Measurements from ENCODE around the gene GOLGA2.

Gene GOLGA2, protein sequence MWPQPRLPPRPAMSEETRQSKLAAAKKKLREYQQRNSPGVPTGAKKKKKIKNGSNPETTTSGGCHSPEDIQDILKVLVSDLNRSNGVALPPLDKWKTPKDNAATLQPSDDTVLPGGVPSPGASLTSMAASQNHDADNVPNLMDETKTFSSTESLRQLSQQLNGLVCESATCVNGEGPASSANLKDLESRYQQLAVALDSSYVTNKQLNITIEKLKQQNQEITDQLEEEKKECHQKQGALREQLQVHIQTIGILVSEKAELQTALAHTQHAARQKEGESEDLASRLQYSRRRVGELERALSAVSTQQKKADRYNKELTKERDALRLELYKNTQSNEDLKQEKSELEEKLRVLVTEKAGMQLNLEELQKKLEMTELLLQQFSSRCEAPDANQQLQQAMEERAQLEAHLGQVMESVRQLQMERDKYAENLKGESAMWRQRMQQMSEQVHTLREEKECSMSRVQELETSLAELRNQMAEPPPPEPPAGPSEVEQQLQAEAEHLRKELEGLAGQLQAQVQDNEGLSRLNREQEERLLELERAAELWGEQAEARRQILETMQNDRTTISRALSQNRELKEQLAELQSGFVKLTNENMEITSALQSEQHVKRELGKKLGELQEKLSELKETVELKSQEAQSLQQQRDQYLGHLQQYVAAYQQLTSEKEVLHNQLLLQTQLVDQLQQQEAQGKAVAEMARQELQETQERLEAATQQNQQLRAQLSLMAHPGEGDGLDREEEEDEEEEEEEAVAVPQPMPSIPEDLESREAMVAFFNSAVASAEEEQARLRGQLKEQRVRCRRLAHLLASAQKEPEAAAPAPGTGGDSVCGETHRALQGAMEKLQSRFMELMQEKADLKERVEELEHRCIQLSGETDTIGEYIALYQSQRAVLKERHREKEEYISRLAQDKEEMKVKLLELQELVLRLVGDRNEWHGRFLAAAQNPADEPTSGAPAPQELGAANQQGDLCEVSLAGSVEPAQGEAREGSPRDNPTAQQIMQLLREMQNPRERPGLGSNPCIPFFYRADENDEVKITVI

DNA sequence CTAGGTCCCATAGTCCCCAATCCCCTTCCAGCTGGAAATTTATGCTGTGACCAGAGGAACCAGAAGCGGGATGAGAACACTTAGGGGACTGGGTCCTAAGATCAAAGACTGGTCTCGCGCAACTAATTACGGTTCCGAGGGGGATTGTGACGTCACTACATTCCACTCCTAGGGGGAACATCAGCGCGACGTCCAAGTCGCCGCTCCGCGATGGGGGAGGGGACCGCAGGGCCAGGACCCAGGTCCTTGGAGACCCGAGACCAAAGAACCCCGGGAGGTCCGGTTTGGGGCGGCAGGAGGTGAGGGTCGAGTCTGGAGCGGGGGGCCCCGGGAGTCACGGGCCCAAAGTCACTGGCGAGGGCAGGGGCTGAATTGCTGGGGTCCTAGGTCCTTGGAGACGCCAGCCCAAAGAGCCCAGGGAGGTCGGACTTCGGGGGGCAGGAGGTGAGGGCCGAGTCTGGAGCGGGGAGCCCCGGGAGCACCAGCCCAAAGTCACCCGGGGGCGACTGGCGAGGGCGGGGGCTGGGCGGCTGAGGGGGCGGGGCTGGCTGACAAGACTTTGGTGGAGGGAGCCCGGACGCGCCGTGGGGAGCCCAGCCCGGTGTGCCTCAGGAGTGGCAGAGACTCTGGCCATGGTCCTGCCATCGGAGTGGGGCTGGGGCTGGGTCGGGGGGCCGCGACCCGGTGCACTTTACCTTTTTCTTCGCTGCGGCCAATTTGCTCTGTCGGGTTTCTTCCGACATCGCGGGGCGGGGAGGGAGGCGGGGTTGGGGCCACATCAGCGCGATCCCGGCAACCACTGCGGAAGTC, at the start of gene GOLGA2:
Gene GOLGA2, minus strand, starts transcription at position 810 of the 810 bp plus-strand sequence. Its CDS starts 31 bp downstream, at position 779.
- DNase-seq (ENCODE audit: low read depth): no peak

DNA sequence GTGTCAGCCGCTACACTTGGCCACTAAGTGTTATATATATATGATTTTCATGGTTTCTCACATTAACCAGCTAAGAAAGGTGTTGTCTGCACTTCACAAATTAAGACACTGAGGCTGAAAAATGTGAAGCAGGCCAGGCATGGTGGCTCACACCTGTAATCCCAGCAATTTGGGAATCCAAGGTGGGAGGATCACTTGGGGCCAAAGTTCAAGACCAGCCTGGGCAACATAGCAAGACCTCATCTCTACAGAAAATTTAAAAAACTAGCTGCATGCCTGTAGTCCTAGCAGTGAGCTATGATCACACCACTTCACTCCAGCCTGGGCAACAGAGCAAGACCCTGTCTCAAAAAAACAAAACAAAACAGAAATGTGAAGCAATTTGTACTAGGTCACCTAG, 48.6 kb upstream of the GOLGA2 start:
- DNase-seq (ENCODE audit: low read depth): no peak

DNA sequence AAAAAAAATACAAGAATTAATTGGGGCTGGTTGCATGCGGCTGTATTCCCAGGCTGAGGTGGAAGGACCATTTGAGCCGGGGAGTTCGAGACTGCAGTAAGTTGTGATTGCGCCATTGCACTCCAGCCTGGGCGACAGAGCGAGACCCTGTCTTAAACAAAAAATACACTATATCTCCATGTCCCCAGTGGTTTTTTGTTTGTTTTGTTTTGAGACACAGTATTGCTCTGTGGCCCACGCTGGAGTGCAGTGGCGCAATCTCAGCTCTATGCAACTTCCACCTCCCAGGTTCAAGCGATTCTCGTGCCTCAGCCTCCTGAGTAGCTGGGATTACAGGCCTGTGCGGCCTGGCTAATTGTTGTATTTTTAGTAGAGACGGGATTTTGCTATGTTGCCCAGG, 48.0 kb upstream of the GOLGA2 start:
- DNase-seq (ENCODE audit: low read depth): no peak

DNA sequence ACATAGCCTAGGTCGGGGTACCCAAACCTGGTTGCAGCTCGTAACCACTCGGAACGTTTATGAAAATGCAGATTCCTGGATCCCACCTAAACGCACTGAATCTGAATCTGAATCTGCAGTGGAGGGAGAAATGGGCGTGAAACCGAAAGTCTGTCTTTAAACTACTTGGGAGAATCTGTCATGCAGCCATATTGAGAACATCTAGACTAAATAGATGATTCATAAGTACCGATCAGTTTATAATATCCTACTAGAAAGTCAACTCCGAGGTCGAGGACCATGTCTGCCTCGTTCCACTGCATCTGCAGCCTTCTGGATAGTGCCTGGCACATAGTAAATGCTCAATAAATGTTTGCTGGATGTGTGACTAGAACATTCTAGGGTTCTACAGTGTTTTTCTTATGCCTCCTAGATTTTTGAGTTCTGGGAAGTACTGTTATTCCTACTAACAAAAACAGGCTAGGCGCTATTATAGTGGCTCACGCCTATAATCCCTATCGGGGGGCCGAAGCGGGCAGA, 47.5 kb upstream of the GOLGA2 start:
- DNase-seq (ENCODE audit: low read depth): no peak

DNA sequence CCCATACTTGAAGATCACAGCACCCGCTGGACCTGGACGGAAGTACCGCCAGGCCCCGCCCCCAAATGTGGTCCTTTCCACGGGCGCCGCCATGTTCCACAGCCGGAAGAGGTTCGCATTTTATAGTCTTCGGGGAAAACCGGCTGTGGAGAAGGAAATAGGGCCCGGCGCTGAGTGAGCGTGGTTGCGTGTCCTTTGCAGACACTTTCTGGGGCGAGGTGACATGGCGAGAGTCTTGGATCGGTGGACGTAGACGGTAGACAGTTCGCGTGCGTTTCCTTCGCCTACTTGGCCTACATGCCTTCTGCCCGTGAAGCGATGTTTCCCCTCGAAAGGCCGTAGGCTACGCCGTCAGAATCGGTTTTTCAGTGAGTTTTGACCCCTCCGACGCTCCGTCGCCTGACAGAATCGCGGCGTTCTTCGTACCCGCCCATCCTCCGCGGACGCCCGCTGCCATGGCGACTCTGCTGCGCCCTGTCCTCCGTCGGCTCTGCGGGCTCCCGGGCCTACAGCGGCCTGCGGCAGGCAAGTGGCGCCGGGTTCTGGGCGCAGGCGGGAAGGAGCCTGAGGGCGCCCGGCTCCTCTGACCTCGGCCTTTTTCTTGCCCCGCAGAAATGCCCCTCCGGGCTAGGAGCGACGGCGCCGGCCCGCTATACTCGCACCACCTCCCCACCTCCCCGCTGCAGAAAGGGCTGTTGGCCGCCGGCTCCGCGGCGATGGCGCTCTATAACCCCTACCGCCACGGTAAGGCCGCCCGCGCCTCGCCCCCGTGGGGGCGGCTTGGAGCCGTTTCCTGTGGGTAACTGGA, 46.8 kb upstream of the GOLGA2 start, which contains the start of the genes COQ4 and TRUB2:
Gene COQ4, plus strand, starts transcription at position 436 of the 808 bp plus-strand sequence. Its CDS starts 20 bp downstream, at position 456.
Gene TRUB2, minus strand, starts transcription at position 44 of the 808 bp plus-strand sequence. Its CDS starts 39 bp downstream, at position 5.
- peak; percentile 84 for DNase-seq (ENCODE audit: low read depth)

DNA sequence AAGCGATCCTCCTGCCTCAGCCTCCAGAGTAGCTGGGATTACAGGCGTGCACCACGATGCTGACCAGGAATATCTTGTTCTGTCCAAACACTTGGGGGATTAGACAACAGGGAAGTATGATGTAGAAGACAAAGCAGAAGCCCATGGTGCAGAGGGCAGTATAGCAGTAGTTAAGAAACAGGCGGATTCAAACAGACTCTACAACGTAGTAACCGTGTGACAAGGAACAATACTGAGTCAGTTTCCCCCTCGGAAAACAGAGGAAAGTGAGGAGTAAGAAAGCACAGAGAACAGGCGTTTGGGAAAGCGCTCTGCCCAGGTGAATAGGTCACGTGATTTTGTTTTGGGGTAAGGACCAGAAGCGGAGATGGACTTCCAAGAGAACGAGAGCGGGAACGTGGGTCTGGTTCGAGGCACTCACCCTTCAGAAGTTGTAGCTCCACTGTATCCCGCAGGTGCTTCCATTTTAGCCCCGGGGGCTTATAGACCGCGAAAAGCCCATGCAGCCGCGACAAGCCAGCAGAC, 46.1 kb upstream of the GOLGA2 start:
- DNase-seq (ENCODE audit: low read depth): no peak

DNA sequence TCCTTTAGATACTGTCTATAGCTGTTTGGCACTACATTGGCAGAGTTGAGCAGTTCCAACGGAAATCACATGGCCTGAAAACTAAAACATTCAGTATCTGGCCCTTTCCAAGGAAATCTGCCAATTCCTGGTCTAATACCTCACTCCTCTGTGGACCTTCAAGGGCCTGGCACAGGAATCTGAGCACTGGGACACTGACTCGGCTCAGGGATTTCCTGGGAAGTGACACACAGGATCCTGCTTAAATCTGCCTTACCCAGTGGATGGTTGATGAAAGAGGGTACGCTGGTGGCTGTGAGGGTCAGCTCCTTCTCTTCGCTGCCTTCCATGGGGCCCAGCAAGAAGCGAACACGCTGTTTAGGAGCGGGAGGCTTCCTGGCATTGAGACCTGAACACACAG, 45.5 kb upstream of the GOLGA2 start:
- no peak for DNase-seq (ENCODE audit: low read depth)

DNA sequence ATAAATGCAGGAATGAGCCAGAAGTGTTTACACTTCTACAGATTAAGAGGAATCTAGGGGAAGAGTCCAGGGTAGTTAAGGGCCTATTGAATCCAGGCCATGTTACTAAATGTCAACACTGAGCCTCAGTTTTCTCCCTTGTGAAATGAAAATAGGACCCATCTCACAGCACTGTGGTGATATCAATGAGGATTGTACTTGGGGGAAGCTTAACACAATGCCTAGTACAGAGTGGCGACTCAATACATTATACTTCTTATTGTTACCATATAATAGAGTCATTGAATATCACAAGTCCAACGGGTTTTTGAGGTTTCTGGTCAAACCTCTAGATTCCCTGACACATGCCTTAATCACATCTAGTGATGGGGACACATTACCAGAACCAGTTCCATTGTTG, 41.8 kb upstream of the GOLGA2 start:
- DNase-seq (ENCODE audit: low read depth): no peak

DNA sequence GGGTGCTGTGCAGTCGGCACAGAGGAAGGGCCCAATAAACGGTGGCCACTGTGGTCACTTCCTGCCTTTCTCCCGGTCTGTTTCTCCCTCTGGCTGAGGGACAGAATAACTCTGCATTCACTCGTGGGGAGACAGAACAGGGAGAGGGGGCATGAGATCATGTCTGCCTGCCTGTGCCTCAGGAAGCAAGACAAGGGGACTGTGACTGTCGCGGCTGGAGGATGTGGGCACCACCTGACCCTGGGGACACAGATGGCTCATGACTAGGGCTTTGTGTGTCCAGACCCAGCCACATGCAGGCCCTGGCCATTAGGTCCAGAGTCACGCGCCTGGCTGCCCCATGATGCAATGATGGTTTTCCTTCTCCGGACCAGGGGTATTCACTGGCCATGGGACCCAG, 40.6 kb upstream of the GOLGA2 start:
- no peak for DNase-seq (ENCODE audit: low read depth)

DNA sequence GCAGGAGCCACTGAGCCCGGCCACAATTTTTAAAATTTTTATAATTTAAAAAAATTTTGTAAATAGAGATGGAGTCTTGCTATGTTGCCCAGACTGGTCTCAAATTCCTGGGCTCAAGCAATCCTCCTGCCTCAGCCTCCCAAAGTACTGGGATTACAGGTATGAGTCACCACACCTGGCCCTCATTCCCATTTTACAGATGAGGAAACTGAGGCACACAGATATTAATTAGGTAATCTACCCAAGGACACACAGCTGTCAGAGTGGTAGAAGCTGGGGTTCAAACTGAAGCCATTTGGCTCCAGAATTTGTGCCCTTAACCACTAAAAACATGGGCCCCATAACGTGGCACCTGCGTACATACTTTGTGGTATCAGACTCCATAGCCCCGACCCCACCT, 38.9 kb upstream of the GOLGA2 start:
- DNase-seq (ENCODE audit: low read depth): no peak

DNA sequence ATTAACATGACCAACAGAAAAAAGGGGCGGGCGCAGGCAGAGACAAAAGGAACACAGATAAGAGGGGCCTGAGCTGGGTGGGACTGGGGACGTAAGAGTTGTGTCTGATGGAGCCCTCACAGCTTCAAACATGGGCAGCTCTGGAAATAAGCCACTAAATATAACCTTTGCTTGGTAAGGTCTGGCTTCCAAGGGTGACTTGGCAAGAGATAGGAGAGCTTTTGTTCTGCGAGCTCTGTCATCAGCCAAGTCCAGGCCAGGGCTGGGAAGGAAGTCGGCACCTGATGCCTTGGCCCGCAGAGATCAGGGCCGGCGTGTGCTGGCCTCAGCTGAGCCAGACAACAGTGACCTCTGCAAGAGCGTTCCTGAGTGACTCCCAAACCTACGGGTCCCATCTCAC, 34.7 kb upstream of the GOLGA2 start:
- no peak for DNase-seq (ENCODE audit: low read depth)

DNA sequence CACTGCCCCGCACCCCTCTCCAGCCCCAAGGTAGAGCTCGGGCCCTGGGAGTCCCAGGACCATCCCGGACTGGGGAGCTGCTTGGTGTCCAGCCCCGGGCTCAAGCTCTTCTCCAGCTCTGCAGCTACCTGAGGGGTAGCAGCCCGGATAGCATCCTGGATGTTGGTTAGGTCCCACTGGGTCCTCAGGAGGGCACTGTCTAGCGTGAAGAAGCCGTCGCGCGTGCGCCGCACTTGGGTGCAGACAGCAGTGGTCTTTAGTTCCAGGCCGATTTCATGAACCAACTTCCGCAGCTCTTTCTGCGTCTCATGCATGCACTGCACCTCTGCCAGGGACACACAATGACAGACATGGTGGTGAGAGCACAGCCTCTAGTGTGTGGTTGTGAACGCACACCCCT, 33.7 kb upstream of the GOLGA2 start:
- no peak for DNase-seq (ENCODE audit: low read depth)

DNA sequence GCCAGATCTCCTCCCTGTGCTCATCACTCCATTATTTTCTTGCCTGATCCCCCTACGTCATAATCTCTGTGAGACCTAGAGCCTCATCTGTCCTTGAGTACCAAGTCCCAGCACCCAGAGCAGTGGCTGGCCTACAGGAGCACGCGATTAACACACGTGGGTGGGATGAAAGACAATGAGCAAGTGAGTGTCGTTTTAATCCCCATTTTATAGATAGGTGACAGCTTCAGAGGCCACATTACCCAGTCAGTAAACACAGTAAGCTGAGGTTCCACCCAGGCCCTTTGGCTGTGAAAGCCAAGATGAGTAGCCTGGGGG, 29.1 kb upstream of the GOLGA2 start:
- no peak for DNase-seq (ENCODE audit: low read depth)

DNA sequence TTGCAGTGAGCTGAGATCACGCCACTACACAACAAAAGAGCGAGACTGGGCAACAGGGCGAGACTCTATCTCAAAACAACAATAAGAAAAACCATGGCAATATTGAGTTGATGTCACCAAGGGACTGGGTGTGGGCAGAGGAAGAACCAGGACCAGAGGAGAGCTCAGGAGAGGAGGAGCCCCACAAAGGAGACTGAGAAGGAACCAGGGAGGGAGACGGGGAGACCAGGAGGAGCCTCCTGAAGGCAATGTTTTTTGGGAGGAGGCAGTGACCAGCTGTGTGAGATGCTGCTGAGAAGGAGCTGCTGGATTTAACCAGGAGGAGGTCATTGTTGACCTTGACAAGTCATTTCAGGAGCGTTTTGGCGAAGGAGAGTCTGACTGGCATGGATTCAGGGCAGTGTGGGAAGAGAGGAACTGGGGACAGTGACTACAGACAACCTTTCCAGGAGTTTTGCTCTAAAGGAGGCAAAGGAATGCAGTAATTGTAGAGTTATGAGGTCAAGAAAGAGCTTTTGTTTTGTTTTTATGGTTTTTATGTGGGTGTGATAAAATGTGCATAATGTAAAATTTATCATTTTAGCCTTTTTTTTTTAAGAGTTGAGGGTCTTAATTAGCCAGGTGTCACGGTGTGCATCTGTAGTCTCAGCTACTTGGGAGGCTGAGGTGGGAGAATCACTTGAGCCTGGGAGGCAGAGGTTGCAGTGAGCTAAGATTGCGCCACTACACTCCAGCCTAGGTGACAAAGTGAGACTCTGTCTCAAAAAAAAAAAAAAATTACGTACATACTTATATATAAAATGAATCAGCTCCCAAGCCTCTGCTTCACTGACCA, 28.5 kb upstream of the GOLGA2 start:
- DNase-seq (ENCODE audit: low read depth): no peak

DNA sequence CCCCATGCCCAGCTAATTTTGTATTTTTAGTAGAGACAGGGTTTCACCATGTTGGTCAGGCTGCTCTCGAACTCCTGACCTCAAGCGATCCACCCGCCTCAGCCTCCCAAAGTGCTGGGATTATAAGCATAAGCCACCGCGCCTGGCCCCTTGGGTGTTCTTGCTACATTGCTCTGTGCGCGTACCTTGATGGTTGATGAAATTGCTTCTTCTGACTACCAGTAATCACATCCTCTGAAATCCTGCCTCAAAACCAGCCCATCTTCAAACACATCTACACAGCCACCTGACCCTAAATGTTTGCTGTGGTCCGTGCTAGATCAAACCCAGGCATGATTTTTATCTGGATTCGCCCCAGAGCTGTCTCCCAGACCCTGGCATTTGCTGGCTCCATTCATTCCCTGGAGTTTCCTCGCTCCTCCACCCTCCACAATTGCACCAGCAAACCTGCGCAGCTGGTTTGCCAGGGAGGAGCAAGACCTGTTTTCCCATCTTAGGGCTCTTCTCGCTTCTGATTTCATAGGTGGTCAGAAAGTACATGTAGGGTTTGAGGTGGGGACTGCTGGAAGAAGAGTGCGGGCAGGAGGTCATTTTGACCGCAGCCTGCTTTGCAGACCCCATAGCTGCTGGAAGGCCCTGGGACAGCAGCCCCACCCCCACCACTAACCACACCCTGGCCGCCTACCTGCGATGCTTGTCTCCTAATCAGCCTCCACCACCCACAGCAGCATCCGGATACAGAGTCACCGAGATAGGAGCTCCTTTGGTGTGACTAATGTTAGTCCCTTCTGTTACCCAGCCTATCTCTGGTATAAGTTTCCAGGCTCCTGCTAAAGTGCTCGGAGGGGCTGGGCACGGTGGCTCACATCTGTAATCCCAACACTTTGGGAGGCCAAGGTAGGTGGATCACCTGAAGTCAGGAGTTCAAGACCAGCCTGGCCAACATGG, 23.0 kb upstream of the GOLGA2 start:
- DNase-seq (ENCODE audit: low read depth): no peak

DNA sequence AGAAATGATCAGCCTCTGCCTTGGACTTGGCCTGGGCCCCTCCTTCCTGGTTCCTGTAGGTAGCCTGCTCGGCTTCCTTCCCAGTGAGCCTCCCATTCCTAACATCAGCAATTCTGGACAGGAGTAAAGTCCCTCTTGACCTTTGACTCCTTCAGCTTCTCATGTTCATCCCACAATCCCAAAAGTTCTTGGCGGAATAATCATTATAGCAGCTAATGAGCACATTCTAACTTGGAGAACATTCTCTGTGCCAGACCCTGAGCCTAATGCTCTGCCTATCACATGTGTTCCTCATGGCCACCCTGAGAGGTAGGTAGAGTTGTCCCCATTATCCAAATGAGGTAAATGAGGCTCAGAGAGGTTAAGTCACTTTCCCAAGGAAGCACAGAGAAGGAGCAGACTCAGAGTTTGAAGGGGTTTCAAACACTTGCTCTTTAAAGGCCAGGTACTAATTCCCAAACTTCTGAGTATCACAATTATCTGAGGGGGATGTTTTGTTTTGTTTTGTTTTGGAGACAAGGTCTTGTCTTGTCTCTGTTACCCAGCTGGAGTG, 21.5 kb upstream of the GOLGA2 start:
- no peak for DNase-seq (ENCODE audit: low read depth)

DNA sequence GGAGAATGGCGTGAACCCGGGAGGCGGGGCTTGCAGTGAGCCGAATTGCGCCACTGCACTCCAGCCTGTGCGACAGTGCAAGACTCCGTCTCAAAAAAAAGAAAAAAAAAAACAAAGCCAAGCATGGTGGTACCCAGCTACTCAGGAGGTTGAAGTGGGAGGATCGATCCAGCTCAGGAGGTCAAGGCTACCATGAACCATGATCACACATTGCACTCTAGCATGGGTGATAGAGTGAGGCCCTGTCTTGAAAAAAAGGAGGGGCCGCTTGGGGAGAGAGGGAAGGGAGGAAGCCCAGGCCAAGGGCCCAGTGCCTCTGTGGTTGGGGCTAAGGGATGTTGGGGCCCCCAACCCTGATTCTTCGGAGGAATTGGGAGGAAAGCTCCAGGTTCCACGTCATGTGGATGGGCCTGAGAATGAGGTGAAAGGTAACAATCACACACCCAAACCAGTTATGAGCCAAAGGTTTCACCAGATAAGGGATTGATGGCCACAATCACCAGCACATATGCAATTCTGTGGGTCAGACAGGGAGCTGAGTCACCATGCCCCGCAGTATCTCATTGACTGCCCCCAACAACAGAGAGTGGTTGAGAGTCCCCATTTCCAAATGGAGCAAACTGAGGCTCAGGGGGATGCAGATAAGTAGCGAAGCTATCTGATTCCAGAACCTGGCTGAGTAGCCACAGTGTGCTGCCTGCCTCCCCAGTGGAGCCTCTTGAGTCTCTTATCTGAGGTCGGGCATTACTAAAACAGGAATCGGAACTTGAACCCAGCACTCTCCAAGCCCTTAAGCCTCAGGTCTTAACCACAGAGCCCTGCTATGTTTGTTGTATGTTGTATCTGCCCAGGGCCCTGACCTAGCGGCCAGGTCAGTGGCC, 20.8 kb upstream of the GOLGA2 start:
- DNase-seq (ENCODE audit: low read depth): no peak

Data from stimulated activated CD8-positive, alpha-beta memory T cell treated with anti-CD3 and anti-CD28 coated beads, Interleukin-15, amount 100 ng/mL, for 1 hour (primary cell).